ENCODE data around the gene CCHCR1. TPM values are rescaled to one million over a fixed set of nuclear protein-coding genes. Genes with fewer than 3 reads are reported as not detected.
"Not testable (repeated sequence)": the region's sequence is repeated elsewhere in the genome, so short reads cannot be mapped to it uniquely, and the experiment has no call there.

The CCHCR1 gene
- total and polyA plus RNA-seq, 9 of the 15 experiments (the other 6 are each of a cell fraction or from before 2014, with no cell fraction given): 1.2 to 47.3 (median 32.0) TPM

GRCh38 chr6:31192431-31193105 lies 35.0 kb upstream of the CCHCR1 start (continued):
- TF ChIP-seq KLF16 (IDR thresholded peaks at IDR 0.05): 0 out of 2 replicates have a peak, but pooled peaks have one; percentile 54
- peak; percentile 90 to 96 for TF ChIP-seq RAD21 (CRISPR knock-in tag; conservative IDR thresholded peaks at IDR 0.05 in 1 of 2, IDR thresholded peaks at IDR 0.05 in 1 of 2)
- 0 out of 2 replicates have a peak, but pooled peaks have one; percentile 20 for TF ChIP-seq TFAP4 (CRISPR knock-in tag; IDR thresholded peaks at IDR 0.05; ENCODE audit: borderline replicate concordance)
- peak in 1 of 2 experiments; percentile 36; a peak in 1 of 4 replicates for TF ChIP-seq MAZ (CRISPR knock-in tag; conservative IDR thresholded peaks at IDR 0.05 in 1 of 2, IDR thresholded peaks at IDR 0.05 in 1 of 2)
- peak; percentile 12 for TF ChIP-seq DACH1 (IDR thresholded peaks at IDR 0.05; ENCODE audit: partially characterized antibody)
- peak; percentile 94 for TF ChIP-seq ARID2 (IDR thresholded peaks at IDR 0.05)
- peak; percentile 93 for TF ChIP-seq REST (IDR thresholded peaks at IDR 0.05; ENCODE audit: borderline replicate concordance)
- not testable (repeated sequence) for TF ChIP-seq REST (CRISPR knock-in tag; IDR thresholded peaks at IDR 0.05; ENCODE audit: low read depth)
- TF ChIP-seq RCOR1 (IDR thresholded peaks at IDR 0.05; ENCODE audit: borderline replicate concordance in 1 of 2, low read depth in 2 of 2, low read length in 2 of 2): peak in 1 of 2 experiments; percentile 63; a peak in 1 of 4 replicates
- TF ChIP-seq HDAC1 (IDR thresholded peaks at IDR 0.05): 0 out of 4 replicates have a peak, but pooled peaks of 1 of the 2 experiments have one; percentile 35
- TF ChIP-seq ESRRA (IDR thresholded peaks at IDR 0.05; ENCODE audit: borderline replicate concordance, low read depth): 0 out of 2 replicates have a peak, but pooled peaks have one; percentile 30
- TF ChIP-seq ADNP (tag; IDR thresholded peaks at IDR 0.05): peak; percentile 91
- 0 out of 2 replicates have a peak, but pooled peaks have one; percentile 15 for TF ChIP-seq HCFC1 (IDR thresholded peaks at IDR 0.05; ENCODE audit: low read depth, low read length)
- TF ChIP-seq BCOR (IDR thresholded peaks at IDR 0.05): peak; percentile 65; the same call in 1 of the 2 replicates
- TF ChIP-seq TARDBP (IDR thresholded peaks at IDR 0.05): peak; percentile 41; the same call in 1 of the 2 replicates
